Inflammatory macrophage treated with lipopolysaccharide for 1 hour (primary cell): Measurements from ENCODE around the gene RPS2.
"Not testable (repeated sequence)": the region's sequence is repeated elsewhere in the genome, so short reads cannot be mapped to it uniquely, and the experiment has no call there.

Source experiments
- DNase-seq, 2 donors: peaks; one replicate each; pipeline ENCODE4 v3.0.0-alpha.2; 2020 to 2022

The RPS2 gene

DNA sequence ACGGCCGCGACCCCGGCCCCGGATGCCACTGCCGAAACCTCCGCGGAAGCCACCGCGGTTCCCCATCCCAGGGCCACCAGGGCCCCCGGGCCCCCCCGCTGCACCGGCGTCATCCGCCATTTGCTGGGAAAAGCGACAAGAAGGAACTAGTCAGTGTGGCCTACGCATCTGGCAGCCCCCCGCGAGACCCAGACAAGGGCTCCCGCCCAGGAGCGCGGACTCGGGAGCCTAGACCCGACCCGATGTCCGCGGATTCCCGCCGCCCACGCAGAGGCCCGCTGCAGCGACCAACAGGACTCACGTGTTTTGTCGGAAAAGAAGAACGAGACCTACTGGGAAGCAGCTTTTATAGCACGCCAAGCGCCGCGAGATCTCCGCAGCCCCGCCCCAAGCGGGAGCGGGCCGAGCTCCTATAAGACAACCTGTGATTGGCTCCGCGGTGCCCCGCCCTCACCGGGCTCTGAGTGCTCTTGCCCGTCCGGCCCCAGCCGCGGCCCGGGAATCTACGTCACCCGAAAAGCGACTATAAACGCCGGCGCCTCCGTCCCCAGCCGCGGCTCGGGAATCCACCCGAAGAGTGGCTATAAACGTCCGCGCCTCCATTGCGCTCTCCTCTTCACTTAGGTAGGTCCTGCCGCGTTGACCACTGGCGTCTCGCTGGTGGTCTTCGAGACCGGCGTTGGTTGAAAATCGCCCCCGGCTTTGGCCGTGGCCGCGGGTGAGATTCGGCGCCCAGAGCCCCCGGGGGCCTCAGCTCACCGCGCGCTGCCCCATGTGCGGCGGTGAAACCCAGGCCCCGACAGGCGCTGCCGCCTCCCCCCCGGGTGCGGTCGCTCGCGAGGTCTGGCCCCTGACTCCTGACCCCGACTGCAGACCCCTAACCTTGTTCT, at the start of gene RPS2:
Gene RPS2 (minus strand): TSS at position 321 of the 890 bp plus-strand sequence. CDS start 201 bp downstream, at position 120.
- DNase-seq, result peak; percentile 98 to 100

DNA sequence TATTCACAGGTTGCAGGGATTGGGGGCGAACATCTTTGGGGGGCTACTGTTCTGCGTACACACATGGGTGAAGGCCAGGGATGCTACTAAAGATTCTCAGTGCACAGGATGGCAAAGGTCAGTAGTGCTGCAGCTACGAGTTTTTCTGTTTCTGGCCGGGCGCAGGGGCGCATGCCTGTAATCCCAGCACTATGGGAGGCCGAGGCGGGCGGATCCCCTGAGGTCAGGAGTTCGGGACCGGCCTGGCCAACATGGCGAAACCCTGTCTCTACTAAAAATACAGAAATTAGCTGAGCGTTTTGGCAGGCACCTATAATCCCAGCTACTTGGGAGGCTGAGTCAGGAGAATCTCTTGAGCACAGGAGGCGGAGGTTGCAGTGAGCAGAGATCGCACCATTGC, 48.9 kb upstream of the RPS2 start:
- no peak for DNase-seq

DNA sequence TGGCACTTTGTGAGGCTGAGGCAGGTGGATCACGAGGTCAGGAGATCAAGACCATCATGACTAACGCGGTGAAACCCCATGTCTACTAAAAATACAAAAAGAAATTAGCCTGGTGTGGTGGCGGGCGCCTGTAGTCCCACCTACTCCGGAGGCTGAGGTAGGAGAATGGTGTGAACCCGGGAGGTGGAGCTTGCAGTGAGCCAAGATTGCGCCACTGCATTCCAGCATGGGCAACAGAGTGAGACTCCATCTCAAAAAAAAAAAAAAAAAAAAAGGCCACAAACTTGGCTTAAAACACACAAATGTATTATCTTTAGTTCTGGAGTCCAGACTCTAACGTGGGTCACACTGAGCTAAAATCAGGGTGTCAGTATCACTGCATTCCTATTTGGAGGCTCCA, 47.1 kb upstream of the RPS2 start:
- DNase-seq, result not testable (repeated sequence)

DNA sequence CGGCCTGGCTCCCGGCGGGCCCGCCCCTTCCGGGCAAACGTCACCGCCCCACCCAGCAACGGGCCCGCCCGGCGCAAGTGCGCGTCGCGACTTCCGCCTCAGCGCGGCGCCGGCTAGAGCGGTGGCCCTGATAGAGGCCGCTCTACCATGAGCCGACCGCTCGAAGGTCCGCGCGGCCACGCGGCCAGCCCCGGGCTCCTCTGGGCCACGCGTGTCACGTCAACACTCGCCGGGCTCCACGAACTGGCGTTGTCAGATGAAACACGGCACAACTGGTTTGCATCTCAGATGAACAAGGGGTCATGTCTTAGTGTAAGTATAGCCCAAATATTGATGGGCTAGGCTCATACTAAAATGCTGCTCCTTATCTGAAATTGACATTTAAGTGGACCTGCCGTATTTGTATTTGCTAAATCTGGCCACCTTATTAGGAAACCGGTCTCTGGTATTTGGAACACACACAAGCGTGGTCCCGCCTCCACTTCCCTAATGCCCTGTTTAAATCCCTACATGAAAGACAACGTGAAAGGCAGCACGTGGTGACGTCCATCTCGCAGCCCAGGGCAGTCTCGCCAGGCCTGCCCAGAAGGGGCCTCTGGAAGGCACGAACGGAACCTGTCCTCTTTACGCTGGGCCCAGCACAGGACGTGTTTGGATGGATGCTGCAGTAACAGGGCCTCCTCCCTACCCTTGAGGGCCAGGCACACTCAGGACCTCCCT, 45.3 kb upstream of the RPS2 start, which contains the start of gene ZNF598:
Gene ZNF598 (minus strand): TSS at position 31 of the 720 bp plus-strand sequence.
- peak; percentile 80 to 87 for DNase-seq

DNA sequence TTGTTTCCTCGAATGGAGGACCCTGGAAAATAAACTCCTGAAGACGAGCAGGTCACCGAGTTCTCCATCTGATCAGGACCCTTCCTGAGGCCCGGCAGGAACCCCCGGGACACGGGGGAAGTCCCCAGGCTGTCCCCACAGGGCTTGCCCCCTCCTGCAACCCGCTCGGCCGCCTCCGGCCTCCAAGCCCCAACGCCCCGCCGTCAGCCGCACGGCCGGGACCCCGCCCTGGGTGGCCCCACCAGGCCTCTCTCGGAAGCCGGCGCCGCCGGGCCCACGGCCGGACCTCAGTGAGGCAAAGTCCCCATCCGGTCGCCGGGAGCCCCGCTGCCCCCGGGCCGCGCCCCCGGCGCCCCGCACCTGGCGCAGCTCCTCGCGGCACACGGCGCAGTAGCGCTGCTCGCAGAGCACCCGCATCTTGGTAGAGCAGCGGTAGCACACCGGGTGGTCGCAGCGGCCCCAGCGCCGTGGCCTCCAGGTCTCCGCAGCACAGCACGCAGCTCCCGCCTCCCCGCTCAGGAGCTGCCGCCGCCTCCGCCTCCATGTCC, 44.6 kb upstream of the RPS2 start:
- peak; percentile 29 to 35 for DNase-seq

DNA sequence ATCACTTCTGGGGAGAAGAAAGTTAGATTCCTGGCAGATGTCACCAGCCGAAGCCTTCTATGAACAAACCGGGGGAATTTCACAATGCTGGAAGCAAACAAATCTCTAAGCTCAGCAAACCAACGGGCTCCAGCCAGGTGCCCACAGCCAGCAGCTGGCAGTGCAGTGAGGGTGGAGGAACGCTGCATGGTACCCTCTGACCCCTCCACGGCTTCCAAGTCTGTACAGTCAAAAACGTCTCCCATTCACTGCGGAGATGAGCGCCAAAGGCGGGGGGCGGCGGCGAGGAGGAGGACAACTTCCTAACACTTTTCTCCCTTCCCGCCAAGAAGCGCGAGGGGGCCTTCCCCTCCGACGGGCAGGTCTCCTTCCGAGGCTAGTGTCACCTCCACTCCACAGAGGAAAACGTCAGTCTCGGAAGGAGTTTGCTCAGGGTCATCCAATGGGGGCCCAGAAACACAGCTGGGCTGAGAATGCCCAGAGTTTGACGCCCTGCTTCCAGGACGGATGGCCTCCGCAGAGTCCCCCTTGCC, 44.1 kb upstream of the RPS2 start:
- peak; percentile 28 to 36 for DNase-seq

DNA sequence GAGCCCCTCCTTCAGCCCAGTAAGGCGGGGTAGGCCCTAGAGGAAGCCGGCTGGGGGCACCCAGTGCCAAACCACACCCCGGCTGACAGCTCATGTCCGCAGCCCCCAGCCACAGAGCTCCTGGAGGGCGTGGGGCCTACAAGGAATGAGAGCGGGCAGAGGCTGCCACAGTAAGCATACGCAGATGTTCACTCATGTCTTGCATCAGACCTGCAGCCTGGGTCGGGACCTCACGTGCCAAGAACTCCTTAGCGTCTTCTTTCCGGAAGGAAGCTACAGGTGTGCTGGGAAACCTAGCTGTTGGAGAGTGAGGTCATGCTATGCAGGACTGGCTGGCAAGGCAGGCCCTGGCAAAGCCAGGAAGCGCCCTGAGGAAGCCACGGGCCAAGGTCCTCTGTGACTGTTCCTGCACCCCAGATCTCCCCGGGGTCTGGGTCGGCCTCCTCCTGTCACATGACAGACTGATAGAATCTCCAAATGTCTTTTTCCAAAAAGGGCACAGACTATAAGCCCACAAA, 43.4 kb upstream of the RPS2 start:
- no peak for DNase-seq

DNA sequence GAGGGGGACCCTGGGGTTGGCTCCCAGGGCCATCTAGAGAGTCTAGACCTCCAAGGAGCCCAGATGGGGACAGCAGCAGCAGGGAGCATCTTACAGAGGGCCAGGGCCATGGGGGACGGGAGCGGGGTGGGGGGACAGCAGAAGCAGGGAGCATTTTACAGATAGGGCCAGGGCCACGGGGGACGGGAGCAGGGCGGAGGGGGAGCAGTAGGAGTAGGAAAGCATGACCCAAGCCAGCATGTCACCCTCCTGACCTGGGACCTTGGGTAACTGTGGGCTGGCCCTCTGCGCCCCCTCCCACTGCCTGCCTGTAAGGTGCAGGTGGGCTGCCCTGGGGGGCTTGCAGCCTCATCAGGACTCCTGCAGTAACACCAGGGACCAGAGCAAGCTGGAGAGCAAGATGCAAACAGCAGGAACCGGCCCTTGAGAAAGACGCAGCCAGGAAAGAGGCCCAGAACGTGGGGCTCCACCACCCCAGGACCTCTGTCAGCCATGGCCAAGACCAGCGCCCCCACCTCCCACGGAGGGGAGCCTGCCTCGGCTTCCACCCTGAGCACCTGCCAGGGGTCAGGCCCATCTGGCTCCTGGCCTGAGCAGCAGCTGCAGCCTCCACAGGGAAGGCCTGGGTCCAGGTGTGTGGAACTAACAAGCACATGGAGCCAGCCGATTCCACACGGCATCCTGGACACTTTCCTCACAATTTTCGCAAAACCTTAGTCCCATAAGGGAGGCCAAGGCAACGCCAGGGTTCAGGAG, 42.6 kb upstream of the RPS2 start:
- no peak for DNase-seq

DNA sequence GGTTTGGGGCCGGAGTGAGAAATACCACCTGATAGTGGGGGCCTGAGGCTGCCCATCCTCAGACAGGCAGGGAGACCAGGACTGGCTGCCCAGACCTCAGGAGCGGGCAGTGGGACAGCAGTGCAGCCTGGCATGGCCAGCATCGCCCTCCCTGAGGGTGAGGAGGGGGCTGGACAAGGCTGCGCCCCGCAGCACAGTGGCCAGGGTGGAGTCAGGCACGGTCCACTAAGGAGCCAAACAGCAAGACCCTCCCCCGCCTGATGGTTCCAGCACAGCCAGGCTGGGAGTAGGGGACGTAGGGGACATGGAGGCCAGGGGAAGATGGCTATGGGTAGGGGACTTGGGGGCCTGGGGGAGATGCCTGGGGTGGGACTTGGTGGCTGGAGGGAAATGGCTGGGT, 41.7 kb upstream of the RPS2 start:
- no peak for DNase-seq

DNA sequence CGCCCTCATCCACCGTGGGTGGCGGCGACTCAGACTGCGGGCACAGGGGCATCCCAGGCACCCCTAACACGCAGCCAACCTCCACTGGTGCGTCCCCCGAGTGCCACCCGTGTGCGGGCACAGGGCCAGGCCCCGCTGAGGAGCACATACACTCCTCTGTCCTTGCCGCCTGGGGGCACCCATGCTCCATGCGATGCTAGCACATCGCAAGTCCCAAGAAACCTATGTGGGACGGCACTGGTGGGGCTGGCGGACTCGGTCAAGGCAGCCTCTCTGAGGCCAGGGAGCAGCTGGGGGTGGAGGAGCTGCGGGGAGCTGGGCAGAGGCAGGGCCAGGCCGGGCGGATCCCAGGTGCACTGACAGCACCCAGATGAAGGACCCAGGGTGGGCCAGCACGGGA, 41.0 kb upstream of the RPS2 start:
- DNase-seq, result peak; percentile 55 to 58

DNA sequence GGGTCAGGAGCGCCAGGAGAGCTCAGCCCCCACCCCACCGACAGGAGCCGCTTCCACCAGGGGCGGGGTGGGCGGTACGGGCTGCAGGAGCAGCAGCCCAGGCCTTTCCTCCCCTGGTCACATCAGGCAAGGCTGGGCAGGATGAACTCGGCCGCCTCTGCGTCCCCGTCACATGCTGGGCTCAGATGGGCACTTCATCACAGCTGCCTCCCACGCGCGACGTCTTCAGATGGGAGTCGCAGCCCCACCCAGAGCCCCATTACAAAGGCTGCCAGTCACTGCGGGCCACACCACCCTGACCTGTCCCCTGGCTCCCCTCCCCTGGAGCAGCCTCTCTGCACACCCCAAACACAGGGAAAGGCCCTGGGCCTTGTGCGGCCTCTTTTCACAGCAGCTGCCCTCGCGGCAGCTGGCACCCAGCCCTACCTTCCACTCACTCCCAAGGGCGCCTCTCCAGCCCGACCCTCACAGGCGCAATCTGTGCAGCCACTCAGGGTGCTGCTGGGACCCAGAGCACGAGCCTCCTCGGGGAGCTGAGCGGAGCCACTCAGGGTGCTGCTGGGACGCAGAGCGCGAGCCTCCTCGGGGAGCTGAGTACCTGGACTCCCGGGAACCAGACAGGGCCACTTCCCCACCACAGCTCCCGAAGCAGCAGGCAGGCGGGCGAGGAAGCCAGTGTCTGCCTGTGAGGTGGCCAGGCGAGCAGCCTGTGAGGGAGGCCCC, 40.3 kb upstream of the RPS2 start:
- DNase-seq, result peak; percentile 53 to 66

DNA sequence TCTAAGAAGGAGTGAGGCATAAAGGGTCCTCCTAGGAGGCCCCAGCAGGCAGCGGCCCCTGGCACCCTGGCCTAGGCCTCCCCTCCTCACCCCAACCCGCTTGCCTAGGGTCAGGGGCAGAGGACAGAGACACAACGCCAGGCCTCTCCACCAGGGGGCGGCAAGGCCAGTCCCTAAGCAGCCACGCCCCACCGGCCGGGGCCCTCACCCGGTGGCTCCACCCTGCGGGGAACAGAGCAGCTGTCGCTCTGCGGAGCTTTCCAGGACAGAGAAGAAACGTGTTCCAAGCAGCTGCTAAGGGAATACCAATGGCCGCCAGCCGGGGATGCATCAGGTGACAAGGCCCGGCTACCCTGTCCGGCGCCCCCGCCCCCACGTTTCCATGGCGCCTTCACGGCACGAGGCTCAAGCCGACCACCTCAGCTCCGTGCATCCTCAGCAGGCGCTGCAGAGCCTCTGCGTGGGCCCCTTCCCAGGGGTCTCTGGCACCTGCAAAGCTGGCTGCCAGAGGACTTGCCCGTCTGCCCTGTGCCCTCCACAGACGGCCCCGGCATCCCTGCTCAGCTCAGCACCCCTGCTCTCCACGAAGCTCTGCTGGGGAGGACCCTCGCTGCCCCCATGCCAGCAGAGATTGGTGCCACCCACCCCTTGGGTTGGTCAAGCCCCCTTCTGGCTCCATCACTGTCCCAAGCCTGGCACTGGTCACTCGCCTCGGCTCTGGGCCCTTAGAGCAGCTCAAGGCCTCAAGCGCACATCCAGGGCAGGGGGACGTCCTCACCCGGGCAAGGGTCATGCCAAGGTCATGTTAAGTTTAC, 39.4 kb upstream of the RPS2 start:
- peak; percentile 84 to 94 for DNase-seq

DNA sequence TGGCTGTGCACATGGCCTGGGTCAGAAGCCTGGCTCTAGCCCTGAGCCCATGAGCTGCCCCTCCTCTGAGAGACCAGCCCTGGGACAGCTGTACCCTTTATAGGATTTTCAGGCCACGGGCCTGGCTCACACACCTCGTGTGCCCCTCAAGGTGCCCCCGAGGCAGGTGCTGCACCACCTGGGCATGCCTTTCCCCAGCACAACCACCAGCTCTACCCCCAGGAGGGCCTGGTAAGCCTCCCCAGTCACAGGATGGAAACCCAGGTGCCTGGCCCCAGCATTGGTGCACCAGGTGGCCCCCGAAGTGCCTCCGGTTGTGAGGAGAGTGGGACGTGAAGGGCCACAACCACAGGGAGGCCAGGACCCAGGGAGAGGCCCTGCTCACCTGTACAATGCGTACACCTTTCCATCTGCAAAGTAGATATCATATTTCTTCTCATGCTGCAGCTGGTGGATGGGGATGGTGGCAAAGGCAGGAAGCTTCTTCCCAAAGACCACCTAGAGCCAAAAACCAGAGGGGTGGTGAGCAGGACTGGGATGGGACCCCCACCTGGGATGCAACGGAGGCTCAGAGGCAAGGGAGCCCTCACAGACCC, 38.7 kb upstream of the RPS2 start:
- no peak for DNase-seq

DNA sequence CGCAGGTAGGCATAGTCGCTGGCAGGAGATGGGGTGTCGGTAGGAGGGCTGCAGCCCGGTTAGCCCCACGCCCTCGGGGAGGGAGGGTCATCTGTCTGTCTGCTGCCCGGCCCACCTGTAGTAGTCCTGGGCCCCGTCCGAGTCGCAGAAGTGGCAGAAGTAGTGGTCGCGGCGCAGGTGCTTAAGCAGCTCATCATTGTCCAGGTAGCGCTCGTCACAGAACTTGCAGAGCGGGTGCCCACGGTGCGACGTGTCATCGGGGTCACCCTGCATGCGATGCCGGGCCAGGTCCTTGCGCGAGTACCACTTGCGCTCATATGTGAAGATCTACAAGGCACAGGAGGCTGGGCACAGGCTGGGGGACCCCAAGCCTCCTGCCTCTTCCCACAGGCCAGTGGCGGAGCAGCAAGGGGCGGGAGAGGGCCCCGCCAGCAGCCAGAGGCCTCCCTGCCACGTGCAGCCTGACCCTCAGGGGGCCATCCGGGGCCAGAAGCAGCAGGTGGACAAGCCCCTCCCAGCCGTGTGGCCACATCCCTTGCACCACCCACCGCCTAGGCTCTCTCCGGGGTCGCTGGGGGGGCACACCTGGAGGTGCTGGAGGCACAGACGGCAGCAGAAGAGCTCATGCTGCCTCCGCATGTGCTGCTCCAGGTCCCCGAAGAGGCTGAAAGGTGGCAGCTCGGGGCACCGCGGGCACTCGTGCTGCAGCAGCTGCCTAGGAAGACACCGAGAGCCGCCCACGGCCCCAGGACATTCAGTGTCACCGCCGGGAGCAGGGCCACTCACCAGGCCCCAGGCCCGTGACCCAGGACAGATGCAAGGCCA, 38.0 kb upstream of the RPS2 start:
- no peak for DNase-seq

DNA sequence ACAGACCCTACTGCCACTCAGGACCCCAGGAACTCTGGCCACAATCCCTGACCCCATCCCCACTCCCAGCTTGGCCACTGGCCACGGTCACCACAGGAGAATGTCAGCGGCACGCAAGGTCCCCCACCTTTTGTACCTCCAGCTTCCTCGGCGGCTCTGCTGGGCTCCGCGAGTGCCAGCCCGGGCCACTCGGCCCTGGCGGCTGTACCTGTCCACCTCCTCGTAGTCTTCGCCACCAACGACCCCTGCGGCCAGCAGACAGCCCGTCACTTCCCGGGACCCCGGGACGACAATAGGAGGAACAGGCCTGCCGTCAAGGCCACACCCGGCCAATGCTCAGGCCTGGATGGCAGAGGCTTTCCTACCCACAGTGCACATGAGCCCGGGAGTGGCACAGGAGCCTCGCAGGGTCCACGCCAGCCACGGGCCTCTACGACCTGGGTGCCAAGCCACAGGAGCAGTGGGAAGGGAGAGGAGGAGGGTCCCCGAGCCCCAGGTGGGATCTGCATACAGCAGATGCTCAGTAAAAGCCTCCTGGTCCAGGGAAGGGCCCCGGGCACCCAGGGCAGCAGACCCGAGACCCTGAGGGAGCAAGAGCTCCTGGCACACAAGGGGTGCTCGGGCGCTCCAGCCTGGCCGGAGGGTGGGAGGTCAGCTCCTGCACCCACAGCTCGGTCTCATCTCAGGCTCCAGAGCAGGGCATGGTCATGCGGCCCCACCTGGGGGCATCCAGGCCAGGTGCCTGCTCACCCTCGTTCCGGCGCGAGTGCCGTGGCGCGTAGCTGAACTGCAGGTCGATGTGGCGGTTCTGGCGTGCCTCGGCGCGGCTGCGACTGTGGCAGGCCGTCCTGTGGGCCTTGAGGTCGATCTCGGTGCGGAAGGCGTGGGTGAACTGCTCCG, 37.1 kb upstream of the RPS2 start:
- no peak for DNase-seq

DNA sequence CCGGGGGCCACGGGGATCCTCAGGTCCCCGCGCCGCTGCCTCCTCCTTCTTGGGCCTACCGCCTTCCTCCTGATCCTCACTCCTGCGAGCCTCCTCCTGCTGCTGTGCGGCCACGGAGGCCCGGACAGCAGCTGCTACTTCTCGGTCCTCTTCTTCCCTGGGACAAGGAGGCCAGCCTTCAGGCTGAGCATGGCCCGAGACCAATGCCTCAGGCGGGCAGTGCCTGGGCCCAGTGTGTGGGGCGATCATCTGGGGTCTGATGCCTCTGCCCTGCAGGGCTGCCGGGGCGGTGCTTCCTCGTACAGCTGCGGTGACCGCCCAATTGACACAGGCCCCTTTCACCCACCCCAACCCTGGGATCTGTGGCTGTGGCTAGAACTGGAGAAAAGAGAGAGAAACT, 36.4 kb upstream of the RPS2 start:
- DNase-seq, result no peak

DNA sequence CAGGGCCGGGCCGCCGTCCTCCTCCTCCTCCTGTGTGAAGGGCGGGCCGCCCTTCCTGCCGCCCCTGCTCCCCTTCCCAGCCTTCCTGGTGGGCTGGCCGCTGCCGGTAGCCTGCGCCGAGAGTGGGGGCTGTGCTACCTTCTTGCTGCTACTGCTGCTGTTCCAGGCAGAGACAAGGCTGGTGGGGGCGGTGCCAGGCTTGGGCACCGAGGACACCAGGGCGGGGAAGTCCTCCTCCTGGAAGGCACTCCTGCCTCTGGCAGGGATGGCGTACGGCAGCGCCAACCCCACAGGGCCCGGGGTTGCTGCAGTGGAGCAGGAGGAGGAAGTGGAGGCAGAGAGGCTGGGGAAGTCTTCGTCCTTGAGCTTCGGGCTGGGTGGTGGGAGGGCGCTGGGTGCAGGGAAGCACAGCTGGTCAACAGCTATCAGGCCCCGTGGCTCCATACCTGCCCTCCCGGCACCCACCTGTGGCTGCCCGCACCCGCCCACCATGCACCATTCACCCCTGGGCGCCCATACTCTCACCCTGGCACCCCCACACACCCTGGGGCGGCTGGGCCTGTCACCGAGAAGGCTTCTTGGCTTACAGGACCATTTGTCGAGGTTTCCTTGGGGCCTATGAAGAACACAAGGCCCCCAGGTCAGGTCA, 35.4 kb upstream of the RPS2 start:
- no peak for DNase-seq
